G401 (cell line): ENCODE results near the gene DNAH9. TPM values are rescaled to one million over a fixed set of nuclear protein-coding genes. Genes with fewer than 3 reads are reported as not detected.
A peak's percentile ranks its signal among the peaks of the same experiment; 100 is the strongest.

ENCODE experiments used
- DNase-seq: peaks from one replicate; pipeline ENCODE4 v3.0.0-alpha.2; 2015; ENCODE audit warnings: low spot score
- in situ Hi-C: cut with HindIII; loops from 2 replicates; pipeline ENCODE4 v1.10.0; 2016; ENCODE audit warnings: low sequenced_read_pairs, mixed read lengths
- total RNA-seq: library from RNA; depleted of rRNA; stranded (reverse); fragments of >200 nt; shearing (Covaris generic); gene quantifications from 2 replicates; pipeline ENCODE4 v1.2.3, GENCODE V29; 2014

DNAH9 gene
- total RNA-seq, 1 experiment from 2014 or later: not detected

DNA sequence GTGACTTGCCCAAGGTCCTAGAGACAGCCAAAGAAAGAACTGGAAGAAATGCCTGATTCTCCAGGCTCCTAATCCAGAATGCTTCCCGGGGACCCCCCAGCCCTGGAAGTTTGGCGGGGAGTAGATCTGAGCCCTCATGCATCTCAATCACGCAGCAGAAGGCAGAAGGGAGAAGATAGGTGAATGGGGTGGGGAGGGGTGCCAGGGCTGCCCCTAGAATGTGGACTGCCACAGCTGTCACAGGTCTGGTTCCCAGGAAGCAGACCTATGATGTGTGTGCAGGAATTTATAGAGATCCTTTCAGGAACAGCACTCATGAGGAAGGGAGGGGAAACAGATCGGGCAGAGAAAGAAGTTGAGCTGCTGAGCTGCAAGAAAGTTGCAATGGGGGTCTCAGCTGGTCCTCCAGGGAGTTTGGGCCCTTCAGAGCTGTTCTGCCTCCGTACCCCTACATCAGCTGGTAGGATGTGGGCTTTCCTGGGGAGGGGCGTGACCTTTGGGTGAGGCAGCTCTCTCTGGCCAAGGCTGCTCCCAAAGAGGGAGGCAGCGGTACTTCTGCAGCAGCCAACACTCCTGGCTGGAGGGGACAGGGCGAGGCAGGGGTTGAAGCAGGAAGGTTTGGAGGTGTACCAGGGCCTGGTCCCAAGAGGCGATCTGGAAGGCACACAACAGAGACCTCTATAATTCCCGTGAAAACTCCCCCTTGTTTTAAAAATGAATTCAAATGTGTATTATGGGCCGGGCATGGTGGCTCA, 43.4 kb downstream of the DNAH9 start:
- in situ Hi-C loops: no loop called here
- no peak for DNase-seq

GRCh38 chr17:11642655-11643054, 44.4 kb downstream of the DNAH9 start:
- DNase-seq: no peak
- in situ Hi-C loops: no loop called here

DNA sequence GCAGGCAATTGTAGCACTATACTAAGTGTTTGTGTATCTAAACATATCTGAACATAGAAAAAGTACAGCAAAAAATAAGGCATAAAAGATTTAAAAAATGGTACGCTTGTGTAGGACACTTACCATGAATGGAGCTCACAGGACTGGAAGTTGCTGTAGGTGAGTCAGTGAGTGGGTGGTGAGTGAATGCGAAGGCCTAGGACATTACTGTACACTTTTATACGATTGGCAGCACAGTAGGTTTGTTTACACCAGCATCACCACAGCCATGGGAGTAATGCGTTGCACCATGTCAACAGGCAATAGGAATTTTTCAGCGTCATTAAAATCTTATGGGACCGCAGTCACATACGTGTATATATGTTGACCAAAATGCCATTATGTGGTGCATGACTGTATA, 45.6 kb downstream of the DNAH9 start:
- in situ Hi-C loops: no loop called here

DNA sequence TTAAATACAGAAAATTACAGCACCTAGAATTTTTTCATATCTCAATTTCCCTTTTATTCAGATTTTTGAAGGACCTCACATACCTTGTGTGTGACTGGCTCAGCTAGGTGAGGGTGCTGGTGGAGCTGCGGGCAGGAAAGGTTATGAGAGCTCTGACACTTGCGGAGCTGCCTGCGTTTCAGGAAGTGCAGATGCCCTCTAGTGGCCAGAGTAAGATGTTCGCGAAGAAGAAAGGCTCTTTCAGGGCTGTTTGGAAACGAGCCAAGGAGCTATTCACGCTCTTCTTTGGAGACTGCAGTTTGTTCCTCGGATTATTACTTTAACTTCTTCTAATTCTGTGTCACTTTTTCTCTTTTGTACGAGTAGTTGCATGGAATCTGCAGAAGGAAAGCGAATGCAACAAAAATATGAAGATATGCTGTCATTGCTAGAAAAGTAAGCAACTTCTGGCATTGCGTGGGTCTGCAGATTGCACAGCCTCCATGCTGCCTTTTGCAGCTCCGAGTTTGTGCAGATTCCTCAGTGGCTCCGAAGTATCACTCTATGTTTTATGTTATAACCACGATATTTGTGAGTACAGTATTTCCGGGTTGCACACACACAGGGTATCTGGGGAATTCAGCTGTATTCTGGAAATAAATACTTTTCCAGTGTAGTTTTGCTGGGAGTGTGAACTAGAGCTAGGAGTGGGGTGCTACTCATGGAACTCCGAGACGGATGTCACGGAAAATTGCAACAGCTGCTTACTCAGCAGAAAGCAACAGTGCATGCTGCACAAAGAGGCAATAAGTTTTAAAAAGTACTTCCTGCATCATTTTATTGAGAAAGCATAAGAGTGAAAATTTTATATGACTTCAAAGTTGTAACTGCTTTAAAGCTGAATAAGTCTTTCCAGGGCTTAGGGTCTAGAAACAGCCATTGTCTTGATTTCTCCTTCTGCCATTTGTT, 46.3 kb downstream of the DNAH9 start:
- peak; percentile 51 for DNase-seq
- in situ Hi-C loops: no loop called here

More for the DNA sequence above, 45.6 kb downstream of the DNAH9 start:
- DNase-seq: no peak

DNA sequence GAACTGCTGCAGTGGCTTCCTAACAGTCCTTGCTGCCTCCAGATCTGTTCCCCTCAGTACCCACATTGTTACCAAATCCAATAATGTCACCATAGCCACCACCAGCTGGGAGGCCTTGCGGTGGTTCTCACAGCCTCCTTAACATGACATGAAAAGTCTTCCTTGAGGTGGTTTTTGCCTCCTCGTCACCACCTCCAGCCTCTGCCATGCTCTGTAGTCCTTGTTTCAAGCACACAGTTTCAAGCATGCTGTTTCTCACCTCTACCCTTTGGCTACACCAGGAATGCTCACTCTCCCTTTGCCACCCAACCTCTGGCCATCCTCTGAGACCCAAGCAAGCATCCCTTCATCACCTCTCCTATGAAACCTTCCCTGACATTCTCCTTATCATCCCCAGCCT, 47.2 kb downstream of the DNAH9 start:
- DNase-seq: no peak
- in situ Hi-C loops: no loop called here

DNA sequence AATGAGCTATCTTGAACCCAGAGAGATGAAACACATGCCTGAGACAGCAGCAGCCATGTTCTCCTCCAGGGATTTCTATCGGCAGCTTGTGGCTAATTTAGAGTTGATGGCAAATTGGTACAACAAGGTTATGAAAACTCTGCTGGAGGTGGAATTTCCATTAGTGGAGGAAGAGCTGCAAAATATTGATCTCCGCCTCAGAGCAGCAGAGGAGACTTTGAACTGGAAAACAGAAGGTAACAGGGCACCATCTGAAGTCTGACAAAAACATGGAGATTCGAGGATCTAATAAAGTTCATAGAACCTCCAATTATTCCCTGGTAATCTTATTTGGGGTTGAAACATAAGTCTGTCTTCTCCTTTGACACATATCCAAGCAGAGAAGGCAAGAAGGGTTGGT, 52.8 kb downstream of the DNAH9 start:
- no peak for DNase-seq
- in situ Hi-C loops: no loop called here

- DNase-seq: no peak
- in situ Hi-C loops: no loop called here
Measured at GRCh38 chr17:11668618-11669017, 70.3 kb downstream of the DNAH9 start.

GRCh38 chr17:11671126-11671525, 72.9 kb downstream of the DNAH9 start:
- in situ Hi-C loops: no loop called here
- DNase-seq: no peak

DNA sequence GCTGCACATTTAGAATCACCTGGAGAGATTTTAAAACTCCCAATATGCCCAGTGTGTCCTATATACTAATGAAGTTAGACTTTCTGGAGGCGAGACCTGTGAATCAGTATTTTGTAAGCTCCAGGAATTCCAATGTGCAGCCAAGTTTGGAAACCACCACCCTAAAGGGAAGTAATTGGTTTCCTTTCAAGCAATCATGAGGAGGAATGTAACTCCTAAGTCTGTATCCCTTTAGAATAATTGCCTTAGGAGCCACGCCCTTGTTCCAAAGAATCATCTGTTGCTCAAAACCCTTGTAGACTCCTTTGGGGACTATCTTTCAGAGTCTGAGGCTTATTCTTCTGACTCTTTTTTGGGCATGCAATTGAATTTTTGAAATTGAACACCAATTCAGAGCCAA, 84.4 kb downstream of the DNAH9 start:
- in situ Hi-C loops: no loop called here
- DNase-seq: no peak

DNA sequence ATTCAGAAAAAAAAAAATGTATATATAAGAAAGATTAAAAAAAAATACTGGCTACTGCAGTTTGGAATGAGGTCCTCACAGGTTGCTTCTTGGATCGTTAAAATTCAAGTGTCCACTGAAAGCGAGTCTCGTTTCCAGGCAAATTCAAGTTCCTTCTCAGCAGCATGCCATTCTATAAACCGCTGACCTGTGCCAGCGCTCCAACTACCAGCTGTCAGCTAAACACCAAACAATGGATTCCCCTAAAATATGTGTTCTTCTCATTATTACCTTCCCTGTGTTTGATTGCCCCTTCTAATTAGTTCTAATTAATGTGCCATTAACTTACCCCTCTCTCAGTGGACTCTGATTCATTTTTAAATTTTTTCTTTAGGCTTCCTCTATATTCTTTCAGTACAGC, 92.4 kb downstream of the DNAH9 start:
- DNase-seq: peak; percentile 1
- in situ Hi-C loops: no loop called here

- in situ Hi-C loops: no loop called here
- DNase-seq: no peak
Measured at GRCh38 chr17:11692688-11693087, 94.4 kb downstream of the DNAH9 start.

DNA sequence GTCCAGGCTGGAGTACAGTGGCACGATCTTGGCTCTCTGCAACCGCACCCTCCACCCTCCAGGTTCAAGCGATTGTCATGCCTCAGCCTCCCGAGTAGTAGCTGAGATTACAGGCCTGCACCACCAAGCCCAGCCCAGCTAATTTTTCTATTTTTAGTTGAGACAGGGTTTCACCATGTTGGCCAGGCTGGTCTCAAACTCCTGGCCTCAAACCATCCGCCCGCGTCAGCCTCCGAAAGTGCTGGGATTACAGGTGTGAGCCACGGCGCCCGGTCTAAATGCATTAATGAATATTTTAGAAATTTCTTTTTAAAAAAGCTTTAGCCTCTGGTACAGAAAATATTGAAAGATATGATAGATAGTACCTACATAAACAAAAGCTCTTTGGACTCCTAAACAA, 95.0 kb downstream of the DNAH9 start:
- DNase-seq: no peak
- in situ Hi-C loops: no loop called here

- in situ Hi-C loops: no loop called here
- no peak for DNase-seq
Measured at GRCh38 chr17:11700668-11701067, 102.4 kb downstream of the DNAH9 start.

- in situ Hi-C loops: no loop called here
Measured at GRCh38 chr17:11701911-11702310, 103.6 kb downstream of the DNAH9 start.

GRCh38 chr17:11704041-11704440, 105.8 kb downstream of the DNAH9 start:
- no peak for DNase-seq
- in situ Hi-C loops: no loop called here

More at GRCh38 chr17:11701911-11702310, 103.6 kb downstream of the DNAH9 start:
- no peak for DNase-seq

- no peak for DNase-seq
- in situ Hi-C loops: no loop called here
Measured at GRCh38 chr17:11705111-11705510, 106.8 kb downstream of the DNAH9 start.

DNA sequence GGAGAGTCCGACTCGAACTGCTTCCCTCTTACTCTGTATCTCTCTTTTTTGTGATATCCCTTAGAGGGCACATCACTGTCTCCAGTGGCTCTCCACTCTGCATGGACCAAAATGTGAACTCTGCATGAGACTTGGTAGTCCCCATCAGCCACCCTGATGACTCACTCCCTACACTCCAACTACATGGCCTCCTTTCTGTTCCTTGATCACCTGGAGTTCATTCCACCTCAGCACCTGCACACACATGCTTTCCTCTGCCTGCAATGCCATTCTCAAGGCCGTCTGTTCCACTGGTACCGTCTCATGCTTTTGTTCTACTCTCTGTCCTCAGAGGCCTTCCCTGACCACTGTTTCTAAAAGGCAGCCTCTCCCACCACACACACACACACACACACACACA, 109.3 kb downstream of the DNAH9 start:
- in situ Hi-C loops: no loop called here
- DNase-seq: no peak

GRCh38 chr17:11712456-11712855, 114.2 kb downstream of the DNAH9 start:
- in situ Hi-C loops: no loop called here
- no peak for DNase-seq

DNA sequence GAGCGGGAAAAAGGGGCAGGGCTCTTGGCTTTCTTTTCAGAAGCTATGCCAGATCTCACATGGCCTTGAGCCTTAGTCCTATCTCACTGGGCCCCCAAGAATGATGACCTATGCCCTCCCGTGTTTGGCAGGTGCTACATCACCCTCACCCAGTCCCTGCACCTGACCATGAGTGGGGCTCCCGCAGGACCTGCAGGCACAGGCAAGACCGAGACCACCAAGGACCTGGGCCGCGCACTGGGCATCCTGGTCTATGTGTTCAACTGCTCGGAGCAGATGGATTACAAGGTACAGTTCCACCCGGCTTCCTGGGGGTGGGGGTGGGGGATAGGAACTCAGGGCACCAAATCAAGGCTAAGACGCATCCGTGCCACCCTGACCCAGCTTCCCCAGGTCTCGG, 120.9 kb downstream of the DNAH9 start:
- in situ Hi-C loops: no loop called here

GRCh38 chr17:11719856-11720255, 121.6 kb downstream of the DNAH9 start:
- DNase-seq: no peak
- in situ Hi-C loops: no loop called here

More for the DNA sequence above, 120.9 kb downstream of the DNAH9 start:
- no peak for DNase-seq
